Parietal lobe (tissue), 2 donors: Measurements from ENCODE around the gene MED26. TPM values are rescaled to one million over a fixed set of nuclear protein-coding genes. Genes with fewer than 3 reads are reported as not detected.

ENCODE experiments used
- small RNA-seq: library from RNA; depleted of rRNA; stranded (forward); fragments of <200 nt; gene quantifications from one replicate; pipeline ENCODE3, GENCODE V24; 2014; ENCODE audit warnings: low replicate concordance
- total RNA-seq: library from RNA; depleted of rRNA; stranded (reverse); fragments of >200 nt; gene quantifications from one replicate; pipeline ENCODE4 v1.2.3, GENCODE V29; 2014

MED26 gene, protein sequence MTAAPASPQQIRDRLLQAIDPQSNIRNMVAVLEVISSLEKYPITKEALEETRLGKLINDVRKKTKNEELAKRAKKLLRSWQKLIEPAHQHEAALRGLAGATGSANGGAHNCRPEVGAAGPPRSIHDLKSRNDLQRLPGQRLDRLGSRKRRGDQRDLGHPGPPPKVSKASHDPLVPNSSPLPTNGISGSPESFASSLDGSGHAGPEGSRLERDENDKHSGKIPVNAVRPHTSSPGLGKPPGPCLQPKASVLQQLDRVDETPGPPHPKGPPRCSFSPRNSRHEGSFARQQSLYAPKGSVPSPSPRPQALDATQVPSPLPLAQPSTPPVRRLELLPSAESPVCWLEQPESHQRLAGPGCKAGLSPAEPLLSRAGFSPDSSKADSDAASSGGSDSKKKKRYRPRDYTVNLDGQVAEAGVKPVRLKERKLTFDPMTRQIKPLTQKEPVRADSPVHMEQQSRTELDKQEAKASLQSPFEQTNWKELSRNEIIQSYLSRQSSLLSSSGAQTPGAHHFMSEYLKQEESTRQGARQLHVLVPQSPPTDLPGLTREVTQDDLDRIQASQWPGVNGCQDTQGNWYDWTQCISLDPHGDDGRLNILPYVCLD
- 9.1 TPM for total RNA-seq

DNA sequence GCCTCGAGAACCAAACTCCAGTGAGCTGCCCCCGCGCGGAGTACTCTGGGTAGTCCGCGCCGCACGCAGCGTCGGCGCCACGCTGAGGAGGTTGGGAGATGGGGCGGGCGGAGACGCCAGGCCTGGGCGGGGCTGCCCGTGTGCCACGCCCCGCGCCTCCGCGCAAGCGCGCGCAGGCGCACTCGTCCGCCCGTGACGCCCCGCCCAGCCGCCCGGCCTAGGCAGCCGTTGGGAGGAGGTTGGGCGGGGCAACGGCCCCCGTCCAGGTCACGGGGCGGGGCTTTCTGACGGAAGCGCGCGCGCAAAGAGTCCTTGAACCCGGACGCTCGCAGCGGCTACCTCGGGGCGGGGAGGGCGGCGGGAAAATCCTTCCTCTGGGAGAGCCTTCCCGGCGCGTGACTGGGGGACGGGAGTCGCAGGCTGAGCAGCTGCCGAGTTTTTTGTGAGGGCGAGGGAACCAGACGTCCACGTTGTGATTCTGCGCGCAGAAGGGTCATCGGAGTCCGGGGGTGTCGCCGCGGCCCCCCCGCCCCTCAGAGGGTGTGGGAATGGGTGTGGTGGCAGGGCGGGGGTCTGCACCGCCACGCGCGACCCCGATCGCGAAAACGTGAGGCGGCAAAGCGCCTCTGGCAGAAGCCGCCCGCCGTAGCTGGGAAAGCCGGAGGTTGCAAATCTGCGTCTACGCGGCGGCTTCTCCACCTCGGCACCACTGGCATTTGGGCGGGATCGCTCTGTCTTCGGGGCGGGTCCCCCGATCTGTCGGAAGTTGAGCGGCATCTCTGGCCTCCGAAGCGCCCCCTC lies at the start of gene MED26:
Gene MED26 (minus strand): TSS at position 22 of the 801 bp plus-strand sequence. CDS start 261 bp downstream, outside the sequence.

DNA sequence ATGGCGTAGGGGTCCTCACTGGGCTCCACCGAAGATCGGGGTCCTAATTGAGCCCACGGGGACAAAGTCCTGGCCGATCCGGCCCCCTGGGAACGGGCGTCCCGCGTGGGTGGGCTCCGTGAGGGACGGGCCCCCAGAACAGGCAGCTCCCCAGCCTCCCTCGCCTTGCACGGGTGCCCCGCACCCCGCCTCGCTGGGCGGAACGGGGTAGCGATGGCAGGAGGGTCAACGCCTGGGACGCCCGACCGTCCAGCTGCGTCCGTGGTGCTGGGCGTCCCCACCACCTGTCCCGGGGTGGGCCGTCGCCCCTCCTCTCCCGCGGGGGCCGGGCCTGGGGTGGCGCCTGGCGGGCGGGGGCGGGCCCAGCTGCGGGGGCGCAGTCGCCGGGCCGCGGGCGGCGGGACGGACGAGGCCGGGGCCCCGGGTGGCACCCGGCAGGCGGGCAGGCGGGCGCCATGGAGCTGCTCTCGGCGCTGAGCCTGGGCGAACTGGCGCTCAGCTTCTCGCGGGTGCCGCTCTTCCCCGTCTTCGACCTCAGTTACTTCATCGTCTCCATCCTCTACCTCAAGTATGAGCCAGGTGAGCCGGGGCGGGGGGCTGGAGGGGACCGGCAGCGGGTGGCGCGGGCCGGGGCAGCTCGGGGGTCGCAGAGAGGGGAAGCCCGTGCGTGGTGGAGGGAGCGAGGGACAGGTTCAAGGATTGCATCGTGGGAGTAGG lies 32.9 kb upstream of the MED26 start, which contains the start of gene TMEM38A:
Gene TMEM38A (plus strand): TSS at position 377 of the 717 bp plus-strand sequence. CDS start 79 bp downstream, at position 456.

DNA sequence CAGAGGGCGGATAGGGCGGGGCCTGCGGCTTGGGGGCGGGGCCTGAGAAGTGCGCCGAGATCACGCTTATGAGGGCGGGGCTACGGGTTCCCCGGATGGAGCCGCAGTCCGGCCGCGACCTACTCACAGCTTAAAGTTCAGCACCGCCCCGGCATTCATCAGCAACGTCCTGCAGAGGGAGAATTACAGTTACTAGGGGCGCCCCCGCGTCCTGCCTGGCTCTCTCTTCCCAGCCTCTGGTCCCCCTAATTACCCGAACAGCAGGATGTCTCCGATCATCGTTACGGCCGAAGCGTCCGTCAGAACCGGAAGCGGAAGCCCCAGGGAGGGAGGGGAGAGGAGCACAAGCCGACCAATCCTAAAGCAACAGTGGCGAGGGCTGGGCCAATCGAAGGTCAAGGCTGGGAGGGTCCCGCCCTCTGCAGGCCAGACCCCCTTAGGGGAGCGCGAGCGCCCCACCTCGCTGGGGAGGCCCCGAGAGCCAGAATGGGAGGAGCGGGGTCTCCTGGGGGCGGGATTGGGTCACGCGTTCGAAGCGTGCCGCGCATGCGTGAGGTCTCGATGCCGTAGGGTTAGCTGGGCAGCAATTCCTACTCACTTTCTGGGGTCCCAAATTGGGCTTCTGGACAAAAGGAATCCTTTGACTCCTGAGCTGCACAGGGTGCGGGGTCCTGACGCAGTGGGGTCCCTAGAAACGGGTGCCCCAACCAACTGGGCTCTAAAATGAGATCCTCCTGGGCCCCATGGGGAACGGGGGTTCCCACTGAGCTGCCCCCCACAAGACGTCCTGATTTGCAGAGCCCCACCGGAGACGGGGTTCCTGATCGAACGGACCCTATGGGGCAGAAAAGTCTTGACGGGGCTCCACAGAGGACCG lies 32.1 kb upstream of the MED26 start, which contains the start of gene SMIM7:
Gene SMIM7 (minus strand): TSS at position 313 of the 877 bp plus-strand sequence. CDS start 34 bp downstream, at position 279.

DNA sequence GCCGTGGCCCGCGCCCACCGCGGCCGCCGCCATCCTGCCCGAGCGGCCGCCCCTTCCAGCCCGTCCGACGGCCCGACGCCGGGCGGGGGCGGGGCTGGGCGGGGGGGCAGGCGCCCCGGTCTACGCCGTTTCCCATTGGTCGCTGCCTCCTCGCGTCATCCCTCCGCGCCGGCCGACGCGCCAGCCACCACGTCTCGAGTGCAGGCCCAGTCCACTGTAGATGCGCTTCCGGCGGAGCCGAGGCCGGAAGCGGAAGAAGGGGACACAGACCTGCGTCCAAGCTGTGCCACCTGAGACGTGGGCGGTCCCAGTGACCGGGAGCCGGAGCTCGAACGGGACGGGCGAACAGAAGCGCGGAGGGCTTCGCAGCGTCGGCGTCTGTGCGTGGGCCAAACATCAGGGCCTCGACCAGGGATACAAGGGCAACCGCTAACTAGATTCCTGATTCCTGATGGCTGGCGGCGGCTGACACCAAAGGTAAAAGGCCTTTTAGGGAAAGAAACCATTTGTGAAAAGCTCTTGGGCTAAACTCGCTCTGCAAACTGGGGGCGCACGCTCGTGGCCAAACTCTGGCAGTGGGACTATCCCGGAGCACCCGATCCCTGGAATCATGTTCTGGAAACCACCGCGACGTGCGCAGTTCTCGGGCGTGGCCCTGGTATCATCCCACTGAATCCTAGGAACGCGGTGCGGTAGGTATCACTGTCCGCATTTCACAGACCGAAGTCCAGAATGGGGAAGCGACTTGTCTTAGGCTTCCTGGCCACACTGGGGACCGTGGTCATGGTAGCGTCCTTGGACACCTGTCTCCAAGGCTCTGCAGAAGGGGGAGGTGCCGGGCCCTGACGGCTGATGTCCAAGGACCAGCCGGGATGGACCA lies 55.4 kb downstream of the MED26 start, which contains the start of gene SLC35E1:
Gene SLC35E1 (minus strand): TSS at position 84 of the 880 bp plus-strand sequence. CDS start 51 bp downstream, at position 33.

DNA sequence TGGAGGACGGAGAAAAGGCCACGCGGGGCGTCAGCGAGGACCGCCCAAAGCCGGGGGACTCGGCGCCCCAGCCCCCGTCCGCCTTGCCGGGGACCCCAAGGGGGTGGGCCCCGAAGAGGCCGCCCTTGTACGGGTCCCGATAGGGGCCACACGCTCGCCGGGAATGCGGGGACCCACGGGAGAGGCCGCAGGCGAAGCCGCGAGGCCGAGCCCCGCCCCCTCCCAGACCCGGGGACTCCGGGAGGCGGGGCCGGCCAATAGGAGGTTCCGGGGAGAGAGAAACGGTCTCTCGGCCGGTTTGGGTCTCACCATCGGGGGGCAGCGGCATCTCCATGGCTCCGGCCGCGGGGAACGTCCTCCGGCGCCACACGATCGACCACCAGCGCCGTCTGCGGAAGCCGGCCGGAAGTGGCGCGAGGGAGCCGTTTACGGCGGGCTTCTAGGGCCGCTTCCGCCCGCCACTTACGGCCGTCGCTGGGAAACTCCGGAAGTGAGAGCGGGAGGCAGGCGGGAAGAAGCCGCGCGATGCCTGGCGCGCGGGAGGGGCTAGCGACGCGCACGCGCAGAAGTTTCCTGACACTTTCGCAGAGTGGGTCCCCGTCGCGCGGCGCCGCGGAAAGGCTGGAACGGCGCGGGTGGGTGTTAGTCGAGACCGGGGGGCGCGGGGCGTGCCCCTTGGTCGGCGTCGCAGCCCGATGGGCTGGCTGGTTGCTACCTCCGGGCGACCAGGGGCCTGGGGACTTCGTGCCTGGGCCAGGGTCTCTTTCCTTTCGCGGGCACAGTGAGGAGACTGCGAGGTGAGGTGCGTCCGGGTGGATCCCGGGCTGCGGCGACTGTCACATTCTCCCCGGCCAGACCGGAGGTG lies 85.7 kb downstream of the MED26 start, which contains the start of gene CHERP:
Gene CHERP (minus strand): TSS at position 393 of the 865 bp plus-strand sequence. CDS start 59 bp downstream, at position 334.

Small RNA genes lying within 50 kb of the gene (small RNA-seq; reads per million reads assigned to genes)
- not detected for gene RN7SL146P

Other genes with a start within 250 kb of the MED26 start
- gene EPS15L1, start 156.2 kb downstream of the MED26 start, total RNA-seq: 54.1 TPM
- not detected for gene CALR3, start 132.0 kb downstream of the MED26 start, total RNA-seq
- gene C19orf44, start 131.8 kb downstream of the MED26 start, total RNA-seq: 7.2 TPM
- 14.1 TPM for gene CHERP, start 85.8 kb downstream of the MED26 start, total RNA-seq
- gene SLC35E1, start 55.8 kb downstream of the MED26 start, total RNA-seq: 45.1 TPM
- gene SMIM7, start 31.9 kb upstream of the MED26 start, total RNA-seq: 63.2 TPM
- 13.5 TPM for gene TMEM38A, start 32.9 kb upstream of the MED26 start, total RNA-seq
- gene NWD1, start 91.6 kb upstream of the MED26 start, total RNA-seq: 0.63 TPM
- 81.7 TPM for gene SIN3B, start 201.2 kb upstream of the MED26 start, total RNA-seq